Measurements from ENCODE around the gene PET100.

PET100 gene

GRCh38 chr19:7606289-7606688 is 23.3 kb upstream of the PET100 start:
- H3K27ac Mint-ChIP-seq = no peak overlapping the region
- H3K4me1 Mint-ChIP-seq (ENCODE audit: low read depth) = no peaks in the 10 kb centered on the region
- H3K27me3 Mint-ChIP-seq (ENCODE audit: low read depth) = peaks cover 3% of the 10 kb centered on the region
- no peaks in the 10 kb centered on the region for H3K36me3 Mint-ChIP-seq (ENCODE audit: low read depth)
- no peak overlapping the region for H3K4me3 Mint-ChIP-seq
- no peaks in the 10 kb centered on the region for H3K9me3 Mint-ChIP-seq
- no peak for DNase-seq (ENCODE audit: low spot score)

- Mint-ChIP-seq H3K4me3 (no peak overlapping the region), H3K36me3 (ENCODE audit: low read depth) (no peaks in the 10 kb centered on the region), H3K9me3 (no peaks in the 10 kb centered on the region), H3K27me3 (ENCODE audit: low read depth) (peaks cover 3% of the 10 kb centered on the region), H3K27ac (no peak overlapping the region), H3K4me1 (ENCODE audit: low read depth) (no peaks in the 10 kb centered on the region)
- no peak for DNase-seq (ENCODE audit: low spot score)
Measured at GRCh38 chr19:7607212-7607873, 22.2 kb upstream of the PET100 start.

DNA sequence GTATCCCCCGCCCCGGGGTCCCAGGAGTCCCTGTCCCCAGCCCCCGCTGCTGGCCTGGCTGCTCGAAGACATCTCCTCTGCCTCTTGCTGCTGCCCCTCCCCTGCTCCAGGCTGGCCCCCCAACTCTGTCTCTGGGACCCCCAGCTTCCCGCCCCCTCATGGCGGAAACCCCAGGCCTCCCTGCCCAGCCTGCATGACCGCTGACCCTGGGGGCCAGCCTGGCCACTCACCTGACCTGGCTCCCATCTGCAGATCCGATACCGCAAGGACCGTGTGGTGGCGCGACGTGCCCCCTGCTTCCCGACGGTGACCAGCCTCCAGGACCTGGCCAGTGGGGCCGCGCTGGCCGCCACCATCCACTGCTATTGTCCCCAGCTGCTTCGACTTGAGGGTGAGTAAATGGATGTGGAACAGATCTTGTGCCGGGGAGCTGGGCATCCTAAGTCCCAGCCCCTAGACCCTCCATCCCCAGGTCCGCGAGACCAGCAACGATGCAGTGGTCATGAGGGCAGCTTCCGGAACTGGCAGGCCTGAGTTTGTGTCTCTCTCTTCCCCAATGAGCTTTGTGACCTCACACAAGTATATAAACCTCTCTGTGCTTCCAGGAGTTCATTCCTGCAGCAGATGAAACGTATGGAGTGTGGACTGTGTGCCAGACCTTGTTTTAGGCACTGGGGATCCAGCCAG is 21.6 kb upstream of the PET100 start:
- Mint-ChIP-seq H3K27me3 (ENCODE audit: low read depth) (peaks cover 3% of the 10 kb centered on the region), H3K4me3 (no peak overlapping the region), H3K4me1 (ENCODE audit: low read depth) (no peaks in the 10 kb centered on the region), H3K9me3 (no peaks in the 10 kb centered on the region), H3K27ac (no peak overlapping the region), H3K36me3 (ENCODE audit: low read depth) (no peaks in the 10 kb centered on the region)
- no peak for DNase-seq (ENCODE audit: low spot score)

- H3K4me3 Mint-ChIP-seq = no peak overlapping the region
- H3K27ac Mint-ChIP-seq = no peak overlapping the region
- H3K27me3 Mint-ChIP-seq (ENCODE audit: low read depth) = no peaks in the 10 kb centered on the region
- H3K4me1 Mint-ChIP-seq (ENCODE audit: low read depth) = no peaks in the 10 kb centered on the region
- no peaks in the 10 kb centered on the region for H3K9me3 Mint-ChIP-seq
- no peak for DNase-seq (ENCODE audit: low spot score)
- no peaks in the 10 kb centered on the region for H3K36me3 Mint-ChIP-seq (ENCODE audit: low read depth)
Measured at GRCh38 chr19:7610491-7611240, 18.9 kb upstream of the PET100 start.

DNA sequence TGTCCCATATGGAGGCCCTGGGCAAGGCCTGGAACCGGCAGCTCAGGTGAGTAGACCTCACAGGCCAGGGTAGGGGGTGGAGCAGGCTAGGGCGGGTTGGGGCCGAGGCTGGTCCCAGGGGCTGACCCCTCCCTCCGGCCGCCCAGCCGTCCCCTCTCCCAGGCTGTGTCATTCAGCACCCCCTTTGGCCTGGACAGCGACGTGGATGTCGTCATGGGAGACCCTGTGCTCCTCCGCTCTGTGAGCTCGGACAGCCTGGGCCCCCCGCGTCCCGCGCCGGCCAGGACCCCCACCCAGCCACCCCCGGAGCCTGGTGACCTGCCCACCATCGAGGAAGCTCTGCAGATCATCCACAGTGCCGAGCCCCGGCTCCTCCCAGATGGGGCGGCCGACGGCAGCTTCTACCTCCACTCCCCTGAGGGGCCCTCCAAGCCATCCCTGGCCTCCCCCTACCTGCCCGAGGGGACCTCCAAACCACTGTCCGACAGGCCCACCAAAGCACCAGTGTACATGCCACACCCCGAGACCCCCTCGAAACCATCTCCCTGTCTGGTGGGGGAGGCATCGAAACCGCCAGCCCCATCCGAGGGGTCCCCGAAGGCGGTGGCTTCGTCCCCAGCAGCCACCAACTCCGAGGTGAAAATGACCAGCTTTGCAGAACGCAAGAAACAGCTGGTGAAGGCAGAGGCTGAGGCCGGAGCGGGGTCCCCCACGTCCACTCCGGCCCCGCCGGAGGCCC is 17.9 kb upstream of the PET100 start:
- no peak overlapping the region for H3K27ac Mint-ChIP-seq
- no peaks in the 10 kb centered on the region for H3K4me1 Mint-ChIP-seq (ENCODE audit: low read depth)

DNA sequence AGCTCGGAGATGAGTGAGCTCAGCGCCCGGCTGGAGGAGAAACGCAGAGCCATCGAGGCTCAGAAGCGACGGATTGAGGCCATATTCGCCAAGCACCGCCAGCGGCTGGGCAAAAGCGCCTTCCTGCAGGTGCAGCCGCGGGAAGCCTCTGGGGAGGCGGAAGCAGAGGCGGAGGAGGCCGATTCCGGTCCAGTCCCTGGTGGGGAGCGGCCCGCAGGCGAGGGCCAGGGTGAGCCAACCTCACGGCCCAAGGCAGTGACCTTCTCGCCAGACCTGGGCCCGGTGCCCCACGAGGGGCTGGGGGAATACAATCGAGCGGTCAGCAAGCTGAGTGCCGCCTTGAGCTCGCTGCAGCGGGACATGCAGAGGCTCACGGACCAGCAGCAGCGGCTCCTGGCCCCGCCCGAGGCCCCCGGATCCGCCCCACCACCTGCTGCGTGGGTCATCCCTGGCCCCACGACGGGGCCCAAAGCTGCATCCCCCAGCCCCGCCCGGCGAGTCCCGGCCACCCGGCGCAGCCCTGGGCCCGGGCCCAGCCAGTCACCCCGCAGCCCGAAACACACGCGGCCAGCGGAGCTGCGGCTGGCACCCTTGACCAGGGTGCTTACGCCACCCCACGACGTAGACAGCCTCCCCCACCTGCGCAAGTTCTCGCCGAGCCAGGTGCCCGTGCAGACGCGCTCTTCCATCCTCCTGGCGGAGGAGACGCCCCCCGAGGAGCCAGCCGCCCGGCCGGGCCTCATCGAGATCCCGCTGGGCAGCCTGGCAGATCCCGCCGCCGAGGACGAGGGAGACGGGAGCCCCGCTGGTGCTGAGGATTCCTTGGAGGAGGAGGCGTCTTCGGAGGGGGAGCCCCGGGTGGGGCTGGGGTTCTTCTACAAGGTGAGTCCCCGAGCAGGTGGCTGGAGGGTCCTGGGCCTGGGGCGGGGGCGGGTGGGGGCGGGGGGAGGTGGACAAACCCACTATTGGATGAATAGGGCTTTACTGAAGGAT is 17.0 kb upstream of the PET100 start:
- no peak overlapping the region for H3K4me3 Mint-ChIP-seq
- no peaks in the 10 kb centered on the region for H3K4me1 Mint-ChIP-seq (ENCODE audit: low read depth)
- no peaks in the 10 kb centered on the region for H3K27me3 Mint-ChIP-seq (ENCODE audit: low read depth)
- H3K27ac Mint-ChIP-seq = no peak overlapping the region
- no peaks in the 10 kb centered on the region for H3K36me3 Mint-ChIP-seq (ENCODE audit: low read depth)
- H3K9me3 Mint-ChIP-seq = no peaks in the 10 kb centered on the region
- no peak for DNase-seq (ENCODE audit: low spot score)

More for the DNA sequence above, 17.9 kb upstream of the PET100 start:
- H3K36me3 Mint-ChIP-seq (ENCODE audit: low read depth) = no peaks in the 10 kb centered on the region
- no peaks in the 10 kb centered on the region for H3K9me3 Mint-ChIP-seq
- no peaks in the 10 kb centered on the region for H3K27me3 Mint-ChIP-seq (ENCODE audit: low read depth)
- H3K4me3 Mint-ChIP-seq = no peak overlapping the region
- no peak for DNase-seq (ENCODE audit: low spot score)

DNA sequence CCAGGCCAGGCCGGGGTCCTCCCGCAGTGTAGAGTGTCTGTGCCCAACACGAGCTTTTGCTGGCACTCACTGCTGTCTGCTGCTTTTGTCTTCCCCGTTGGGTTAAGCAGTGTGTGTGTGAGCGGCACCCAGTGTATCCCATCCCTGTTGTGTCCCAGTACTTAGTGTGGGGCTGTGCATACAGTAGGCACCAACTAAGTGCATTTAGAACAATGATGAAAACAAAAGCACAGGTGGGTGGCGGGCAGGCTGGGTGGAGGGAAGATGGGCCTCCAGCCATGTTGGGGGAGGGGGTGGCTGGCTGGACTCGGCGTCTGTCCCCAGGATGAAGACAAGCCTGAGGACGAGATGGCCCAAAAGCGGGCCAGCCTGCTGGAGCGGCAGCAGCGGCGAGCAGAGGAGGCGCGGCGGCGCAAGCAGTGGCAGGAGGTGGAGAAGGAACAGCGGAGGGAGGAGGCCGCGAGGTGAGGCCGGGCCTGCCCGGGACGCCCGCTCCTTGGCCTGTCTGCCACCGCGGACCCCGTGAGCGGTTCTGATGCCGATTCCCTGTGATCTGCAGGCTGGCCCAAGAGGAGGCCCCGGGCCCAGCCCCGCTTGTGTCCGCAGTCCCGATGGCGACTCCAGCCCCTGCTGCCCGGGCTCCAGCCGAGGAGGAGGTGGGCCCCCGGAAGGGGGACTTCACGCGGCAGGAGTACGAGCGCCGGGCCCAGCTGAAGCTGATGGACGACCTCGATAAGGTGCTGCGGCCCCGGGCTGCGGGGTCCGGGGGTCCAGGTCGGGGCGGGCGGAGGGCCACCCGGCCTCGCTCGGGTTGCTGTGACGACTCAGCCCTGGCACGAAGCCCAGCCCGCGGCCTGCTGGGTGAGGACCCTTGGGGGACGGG is 14.5 kb upstream of the PET100 start:
- Mint-ChIP-seq H3K27me3 (ENCODE audit: low read depth) (no peaks in the 10 kb centered on the region), H3K9me3 (no peaks in the 10 kb centered on the region), H3K4me1 (ENCODE audit: low read depth) (no peaks in the 10 kb centered on the region), H3K27ac (no peak overlapping the region), H3K36me3 (ENCODE audit: low read depth) (peaks cover 6% of the 10 kb centered on the region), H3K4me3 (no peak overlapping the region)
- no peak for DNase-seq (ENCODE audit: low spot score)

GRCh38 chr19:7617172-7617571 is 12.4 kb upstream of the PET100 start:
- no peak overlapping the region for H3K4me3 Mint-ChIP-seq
- no peak overlapping the region for H3K27ac Mint-ChIP-seq
- peaks cover 14% of the 10 kb centered on the region for H3K36me3 Mint-ChIP-seq (ENCODE audit: low read depth)
- H3K9me3 Mint-ChIP-seq = no peaks in the 10 kb centered on the region
- H3K4me1 Mint-ChIP-seq (ENCODE audit: low read depth) = no peaks in the 10 kb centered on the region
- no peaks in the 10 kb centered on the region for H3K27me3 Mint-ChIP-seq (ENCODE audit: low read depth)
- no peak for DNase-seq (ENCODE audit: low spot score)

DNA sequence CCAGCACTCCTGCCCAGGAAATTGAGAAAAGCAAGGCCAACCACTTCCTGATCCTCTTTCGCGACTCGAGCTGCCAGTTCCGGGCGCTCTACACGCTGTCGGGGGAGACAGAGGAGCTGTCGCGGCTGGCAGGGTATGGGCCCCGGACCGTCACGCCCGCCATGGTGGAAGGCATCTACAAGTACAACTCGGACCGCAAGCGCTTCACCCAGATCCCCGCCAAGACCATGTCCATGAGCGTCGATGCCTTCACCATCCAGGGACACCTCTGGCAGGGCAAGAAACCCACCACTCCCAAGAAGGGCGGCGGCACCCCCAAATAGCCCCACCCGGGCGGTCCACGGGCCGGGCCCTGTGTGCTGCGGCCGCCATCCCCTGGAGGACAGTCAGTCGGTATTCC is 11.9 kb upstream of the PET100 start:
- Mint-ChIP-seq H3K9me3 (no peaks in the 10 kb centered on the region), H3K36me3 (ENCODE audit: low read depth) (peaks cover 15% of the 10 kb centered on the region), H3K4me3 (no peak overlapping the region), H3K27me3 (ENCODE audit: low read depth) (no peaks in the 10 kb centered on the region), H3K27ac (no peak overlapping the region), H3K4me1 (ENCODE audit: low read depth) (no peaks in the 10 kb centered on the region)
- no peak for DNase-seq (ENCODE audit: low spot score)

DNA sequence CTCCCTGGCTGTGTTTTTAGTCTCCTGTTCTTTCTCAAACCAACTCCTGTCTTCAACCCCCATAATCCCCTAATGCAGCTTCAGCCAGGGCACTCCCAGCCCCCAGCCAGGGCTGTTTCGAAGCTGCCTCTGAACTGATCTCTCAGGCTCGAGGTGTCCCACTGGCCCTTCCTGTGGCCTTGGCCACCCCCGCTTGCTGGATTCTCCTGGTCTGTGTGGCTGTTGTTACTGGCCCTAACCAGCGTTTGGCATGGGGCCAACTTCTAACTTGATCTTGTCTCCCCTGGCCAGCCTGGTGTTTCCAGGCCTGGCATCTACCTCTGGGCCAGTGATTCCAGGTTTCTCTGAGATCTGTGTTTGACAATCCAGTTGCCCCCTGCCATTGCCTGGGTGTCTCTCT is 11.2 kb upstream of the PET100 start:
- no peak overlapping the region for H3K4me3 Mint-ChIP-seq
- peaks cover 20% of the 10 kb centered on the region for H3K36me3 Mint-ChIP-seq (ENCODE audit: low read depth)
- no peaks in the 10 kb centered on the region for H3K4me1 Mint-ChIP-seq (ENCODE audit: low read depth)
- H3K9me3 Mint-ChIP-seq = no peaks in the 10 kb centered on the region
- H3K27me3 Mint-ChIP-seq (ENCODE audit: low read depth) = no peaks in the 10 kb centered on the region
- DNase-seq (ENCODE audit: low spot score) = no peak
- peak overlapping the region; percentile 31 for H3K27ac Mint-ChIP-seq

GRCh38 chr19:7618771-7619510 is 10.7 kb upstream of the PET100 start:
- Mint-ChIP-seq H3K9me3 (no peaks in the 10 kb centered on the region), H3K36me3 (ENCODE audit: low read depth) (peaks cover 20% of the 10 kb centered on the region), H3K4me1 (ENCODE audit: low read depth) (no peaks in the 10 kb centered on the region), H3K4me3 (no peak overlapping the region), H3K27ac (no peak overlapping the region), H3K27me3 (ENCODE audit: low read depth) (no peaks in the 10 kb centered on the region)
- DNase-seq (ENCODE audit: low spot score) = no peak

All from T-helper 2 cell treated with Interferon-gamma antibody and Interleukin-4, amounts not matched to agents 5 μg/mL and 100 μg/mL, for 36 hours (primary cell).